Activated naive CD8-positive, alpha-beta T cell treated with anti-CD3 and anti-CD28 coated beads for 36 hours (primary cell): ENCODE data around the gene ALAD. TPM values are rescaled to one million over a fixed set of nuclear protein-coding genes. Genes with fewer than 3 reads are reported as not detected.

Experiments used
- DNase-seq: peaks from one replicate; pipeline ENCODE4 v3.0.0; 2021
- H3K27ac Mint-ChIP-seq: one replicate; pipeline ENCODE4 v1.8.0; 2022; ENCODE audit warnings: mild to moderate bottlenecking, moderate library complexity, mixed read lengths
- H3K27me3 Mint-ChIP-seq: one replicate; pipeline ENCODE4 v1.8.0; 2022; ENCODE audit warnings: mild to moderate bottlenecking, mixed read lengths
- H3K36me3 Mint-ChIP-seq: one replicate; pipeline ENCODE4 v1.8.0; 2021; ENCODE audit warnings: mild to moderate bottlenecking, mixed read lengths
- H3K4me1 Mint-ChIP-seq: one replicate; pipeline ENCODE4 v1.8.0; 2021; ENCODE audit warnings: mixed read lengths
- H3K4me3 Mint-ChIP-seq: one replicate; pipeline ENCODE4 v1.8.0; 2022; ENCODE audit warnings: mild to moderate bottlenecking, moderate library complexity, mixed read lengths
- H3K9me3 Mint-ChIP-seq: one replicate; pipeline ENCODE4 v1.8.0; 2022; ENCODE audit warnings: mixed read lengths
- total RNA-seq, 2 experiments: library from RNA; stranded (reverse); gene quantifications; one replicate each; pipeline ENCODE4 v1.2.3, GENCODE V29; 2021

Gene ALAD
- total RNA-seq, 2 experiments from 2014 or later: 12.9 to 14.9 TPM

- Mint-ChIP-seq H3K9me3 (no peaks in the 10 kb centered on the region), H3K27ac (peak overlapping the region; percentile 87), H3K27me3 (peaks cover 7% of the 10 kb centered on the region), H3K4me1 (peaks cover 43% of the 10 kb centered on the region), H3K36me3 (peaks cover 4% of the 10 kb centered on the region), H3K4me3 (peak overlapping the region; percentile 83)
- DNase-seq: peak; percentile 77
These were observed 50.1 kb downstream of the ALAD start for GRCh38 chr9:113350937-113351336.

GRCh38 chr9:113350107-113350661, 50.9 kb downstream of the ALAD start:
- H3K4me3 Mint-ChIP-seq: peak overlapping the region; percentile 83
- peak; percentile 42 for DNase-seq
- peaks cover 50% of the 10 kb centered on the region for H3K4me1 Mint-ChIP-seq
- peak overlapping the region; percentile 87 for H3K27ac Mint-ChIP-seq
- H3K27me3 Mint-ChIP-seq: peaks cover 7% of the 10 kb centered on the region
- peaks cover 4% of the 10 kb centered on the region for H3K36me3 Mint-ChIP-seq
- H3K9me3 Mint-ChIP-seq: no peaks in the 10 kb centered on the region

GRCh38 chr9:113349445-113350094, 51.5 kb downstream of the ALAD start, which contains the start of gene BSPRY:
Gene BSPRY, plus strand, starts transcription at chr9:113349541. Its CDS starts 39 bp downstream, at chr9:113349580.
- Mint-ChIP-seq H3K4me3 (peak within 1 kb of the TSS; percentile 83), H3K27me3 (peaks cover 7% of the 10 kb centered on the region), H3K9me3 (no peaks in the 10 kb centered on the region), H3K27ac (peak within 1 kb of the TSS; percentile 87), H3K36me3 (peaks cover 4% of the 10 kb centered on the region), H3K4me1 (peaks cover 54% of the 10 kb centered on the region)
- DNase-seq: peak; percentile 64

- H3K27ac Mint-ChIP-seq: no peak overlapping the region
- peaks cover 54% of the 10 kb centered on the region for H3K4me1 Mint-ChIP-seq
- H3K36me3 Mint-ChIP-seq: peaks cover 4% of the 10 kb centered on the region
- peaks cover 7% of the 10 kb centered on the region for H3K27me3 Mint-ChIP-seq
- H3K9me3 Mint-ChIP-seq: no peaks in the 10 kb centered on the region
- peak overlapping the region; percentile 75 for H3K4me3 Mint-ChIP-seq
- no peak for DNase-seq
These were observed 52.0 kb downstream of the ALAD start for GRCh38 chr9:113349066-113349444.

- H3K27me3 Mint-ChIP-seq: peaks cover 7% of the 10 kb centered on the region
- no peak overlapping the region for H3K27ac Mint-ChIP-seq
- DNase-seq: no peak
- H3K36me3 Mint-ChIP-seq: peaks cover 4% of the 10 kb centered on the region
- peaks cover 59% of the 10 kb centered on the region for H3K4me1 Mint-ChIP-seq
- no peak overlapping the region for H3K4me3 Mint-ChIP-seq
- H3K9me3 Mint-ChIP-seq: no peaks in the 10 kb centered on the region
These were observed 52.6 kb downstream of the ALAD start for GRCh38 chr9:113348437-113348836.

- Mint-ChIP-seq H3K36me3 (no peaks in the 10 kb centered on the region), H3K4me1 (peaks cover 61% of the 10 kb centered on the region), H3K4me3 (no peak overlapping the region), H3K9me3 (peaks cover 2% of the 10 kb centered on the region), H3K27me3 (peaks cover 3% of the 10 kb centered on the region), H3K27ac (peak overlapping the region; percentile 18)
- no peak for DNase-seq
These were observed 55.4 kb downstream of the ALAD start for GRCh38 chr9:113345671-113346070.

GRCh38 chr9:113345190-113345589, 55.9 kb downstream of the ALAD start:
- DNase-seq: no peak
- Mint-ChIP-seq H3K36me3 (no peaks in the 10 kb centered on the region), H3K9me3 (peaks cover 2% of the 10 kb centered on the region), H3K27me3 (peaks cover 3% of the 10 kb centered on the region), H3K27ac (no peak overlapping the region), H3K4me3 (no peak overlapping the region), H3K4me1 (peaks cover 58% of the 10 kb centered on the region)

GRCh38 chr9:113343732-113344231, 57.3 kb downstream of the ALAD start:
- Mint-ChIP-seq H3K4me3 (no peak overlapping the region), H3K4me1 (peaks cover 56% of the 10 kb centered on the region), H3K9me3 (peaks cover 2% of the 10 kb centered on the region), H3K36me3 (no peaks in the 10 kb centered on the region), H3K27ac (peak overlapping the region; percentile 40), H3K27me3 (peaks cover 5% of the 10 kb centered on the region)
- DNase-seq: peak; percentile 43

GRCh38 chr9:113341712-113342410, 59.2 kb downstream of the ALAD start:
- H3K9me3 Mint-ChIP-seq: peaks cover 2% of the 10 kb centered on the region
- peak overlapping the region; percentile 69 for H3K27ac Mint-ChIP-seq
- peaks cover 6% of the 10 kb centered on the region for H3K27me3 Mint-ChIP-seq
- no peaks in the 10 kb centered on the region for H3K36me3 Mint-ChIP-seq
- H3K4me1 Mint-ChIP-seq: peaks cover 47% of the 10 kb centered on the region
- peak; percentile 39 for DNase-seq
- peak overlapping the region; percentile 27 for H3K4me3 Mint-ChIP-seq

- peak within 1 kb of the TSS; percentile 65 for H3K27ac Mint-ChIP-seq
- H3K4me1 Mint-ChIP-seq: peaks cover 38% of the 10 kb centered on the region
- H3K9me3 Mint-ChIP-seq: peaks cover 2% of the 10 kb centered on the region
- DNase-seq: peak; percentile 86
- no peaks in the 10 kb centered on the region for H3K36me3 Mint-ChIP-seq
- peak within 1 kb of the TSS; percentile 87 for H3K4me3 Mint-ChIP-seq
- H3K27me3 Mint-ChIP-seq: peaks cover 6% of the 10 kb centered on the region
These were observed 60.9 kb downstream of the ALAD start, which contains the start of gene WDR31 for GRCh38 chr9:113340011-113340699. Gene WDR31, minus strand, starts transcription at chr9:113340275. Its CDS starts 8,253 bp downstream, at chr9:113332022.

- Mint-ChIP-seq H3K27me3 (peaks cover 6% of the 10 kb centered on the region), H3K9me3 (peaks cover 2% of the 10 kb centered on the region), H3K4me3 (no peak overlapping the region), H3K27ac (no peak overlapping the region), H3K36me3 (no peaks in the 10 kb centered on the region), H3K4me1 (peaks cover 25% of the 10 kb centered on the region)
- DNase-seq: no peak
These were observed 63.4 kb downstream of the ALAD start for GRCh38 chr9:113337714-113338113.

Other genes starting within 250 kb of the ALAD start
- 10 to 100 TPM; 28.4 to 28.5 TPM for gene FKBP15, start 180.0 kb downstream of the ALAD start, total RNA-seq
- gene SLC31A1, start 179.7 kb downstream of the ALAD start, total RNA-seq: 10 to 100 TPM; 16.7 to 16.8 TPM
- 10 to 100 TPM; 35.1 to 41.8 TPM for gene CDC26, start 125.7 kb downstream of the ALAD start, total RNA-seq
- 10 to 100 TPM; 65.9 to 66.3 TPM for gene PRPF4, start 125.6 kb downstream of the ALAD start, total RNA-seq
- not detected for gene RNF183, start 97.9 kb downstream of the ALAD start, total RNA-seq
- gene WDR31, start 61.0 kb downstream of the ALAD start, total RNA-seq: 1 to 10 TPM; 2.4 to 2.9 TPM
- 10 to 100 TPM; 11.7 to 12.2 TPM for gene BSPRY, start 51.7 kb downstream of the ALAD start, total RNA-seq
- gene HDHD3, start 24.3 kb downstream of the ALAD start, total RNA-seq: 10 to 100 TPM; 12.2 to 14.4 TPM
- gene POLE3, start 9.4 kb upstream of the ALAD start, total RNA-seq: 10 to 100 TPM; 94.2 to 97.8 TPM
- gene C9orf43, start 9.5 kb upstream of the ALAD start, total RNA-seq: 1 to 10 TPM in 1 of 2 experiments, under 1 TPM in 1; 0.99 to 1.0 TPM
- 10 to 100 TPM; 61.7 to 65.0 TPM for gene RGS3, start 62.4 kb upstream of the ALAD start, total RNA-seq